Ovary (tissue), 3 donors: ENCODE results near the gene ITIH4.

Experiments used
- CTCF ChIP-seq, 3 donors: fragments of 450-650 bp in 2 of 3; fragments of 200-600 bp in 1 of 3; IDR thresholded peaks; one replicate each; pipeline versions ENCODE4 v1.5.1 to v1.8.0; 2016 to 2022; ENCODE audit warnings: antibody characterized with exemption in 3 of 3, mild to moderate bottlenecking in 1 of 3
- POLR2A ChIP-seq: fragments of 450-650 bp; IDR thresholded peaks from one replicate; pipeline ENCODE4 v1.6.1; 2017; ENCODE audit warnings: antibody characterized with exemption, mild to moderate bottlenecking, moderate library complexity
- donor health status: DM: no; HTN: no; CAD: no.

GRCh38 chr3:52798978-52799476 lies 31.4 kb downstream of the ITIH4 start:
- TF ChIP-seq CTCF (IDR thresholded peaks at IDR 0.05) (no peak), POLR2A (no peak)
